ENCODE measurements around the gene FLOT1.
"Not testable (repeated sequence)": the region's sequence is repeated elsewhere in the genome, so short reads cannot be mapped to it uniquely, and the experiment has no call there.

Gene FLOT1

GRCh38 chr6:30767158-30767943 lies 24.9 kb upstream of the FLOT1 start:
- DNase-seq (ENCODE audit: low read depth in 2 of 2) = no peak

DNA sequence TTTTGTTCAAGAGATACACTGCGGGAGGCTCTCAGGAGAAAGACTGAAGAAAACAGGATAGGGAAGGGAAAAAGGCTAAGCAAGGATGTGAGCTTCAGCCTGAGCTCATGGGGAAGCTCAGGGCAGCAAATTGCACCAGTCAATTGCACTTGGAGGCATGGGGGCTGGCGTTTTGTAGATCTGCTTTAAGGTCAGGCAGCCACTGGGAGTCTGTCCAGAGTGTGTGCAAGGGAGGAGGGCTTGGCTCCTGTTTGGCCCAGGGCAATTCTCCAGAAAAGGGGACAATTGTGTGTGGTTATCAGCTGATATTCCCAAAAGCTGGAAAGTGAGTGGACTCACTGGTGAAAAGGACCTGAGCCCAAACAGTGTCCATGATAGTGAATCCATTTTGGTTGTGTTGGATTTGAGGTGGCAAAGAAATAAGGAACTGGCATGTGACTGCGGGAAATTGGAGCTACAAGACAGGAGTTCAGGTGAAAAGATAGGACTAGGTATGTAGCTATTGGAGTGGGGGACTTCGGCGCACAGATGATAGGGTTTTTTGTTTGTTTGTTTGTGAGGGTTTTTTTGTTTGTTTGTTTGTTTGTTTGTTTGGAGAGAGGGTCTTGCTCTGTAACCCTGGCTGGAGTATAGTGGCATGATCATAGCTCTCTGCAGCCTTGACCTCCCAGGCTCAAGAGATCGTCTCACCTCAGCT lies 24.1 kb upstream of the FLOT1 start:
- DNase-seq (ENCODE audit: low read depth in 2 of 2) = no peak

DNA sequence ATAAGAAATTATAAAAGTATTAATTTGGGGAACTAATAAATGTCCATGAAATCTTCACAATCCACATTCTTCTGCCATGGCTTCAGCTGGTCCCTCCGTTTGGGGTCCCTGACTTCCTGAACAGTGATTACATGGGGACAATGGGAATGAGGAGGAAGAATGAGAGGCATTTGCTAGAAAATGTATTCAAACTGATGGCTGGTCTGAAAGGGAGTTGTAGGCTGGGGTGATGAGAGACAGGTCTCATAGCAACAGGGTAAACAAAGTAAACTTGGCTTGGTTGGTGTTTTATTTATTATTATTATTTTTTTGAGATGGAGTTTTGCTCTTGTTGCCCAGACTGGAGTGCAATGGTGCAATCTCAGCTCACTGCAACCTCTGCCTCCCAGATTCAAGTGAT lies 23.0 kb upstream of the FLOT1 start:
- DNase-seq (ENCODE audit: low read depth in 2 of 2) = not testable (repeated sequence)

GRCh38 chr6:30764490-30765043 lies 22.1 kb upstream of the FLOT1 start:
- not testable (repeated sequence) for DNase-seq (ENCODE audit: low read depth in 2 of 2)

DNA sequence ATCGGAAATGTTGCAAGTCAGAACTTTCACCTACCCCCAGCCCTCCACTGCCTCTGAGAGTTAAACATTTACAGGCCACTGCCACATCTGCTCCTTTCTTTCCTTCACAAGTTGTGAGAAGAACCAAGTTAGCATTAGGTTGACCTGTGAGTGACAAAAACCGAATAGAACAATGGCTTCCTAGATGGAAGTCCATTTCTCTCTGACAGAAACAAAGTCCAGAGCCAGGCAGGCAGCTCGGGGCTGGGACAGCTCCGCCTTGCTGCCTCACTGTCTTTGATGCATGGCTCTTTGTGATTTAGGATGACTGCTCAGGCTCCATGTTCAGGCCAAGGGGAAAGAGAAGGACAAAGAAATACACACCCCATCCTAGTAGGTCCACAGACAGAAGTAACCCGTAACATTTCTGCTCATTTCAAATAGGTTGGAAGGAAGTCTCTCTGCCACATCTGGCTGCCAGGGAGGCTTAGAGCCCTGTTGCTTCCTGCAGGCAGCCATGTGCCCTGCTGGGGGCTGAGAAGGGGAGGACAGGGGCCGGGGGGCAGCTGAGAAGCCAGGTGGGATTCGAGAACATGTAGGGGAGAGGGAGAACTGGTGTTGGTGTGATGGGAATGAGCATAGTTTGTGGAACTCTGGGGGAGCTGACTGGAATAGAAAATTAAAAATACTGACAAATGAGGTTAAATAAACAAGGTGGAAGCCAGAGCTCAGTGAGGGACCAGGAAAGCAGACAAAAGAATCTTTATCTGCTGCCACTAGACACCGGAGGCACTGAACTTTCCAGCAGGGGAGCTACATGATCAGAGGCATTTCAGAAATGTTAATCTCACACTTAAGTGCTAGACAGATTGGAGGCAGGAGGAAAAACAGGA lies 21.4 kb upstream of the FLOT1 start:
- no peak for DNase-seq (ENCODE audit: low read depth in 2 of 2)

DNA sequence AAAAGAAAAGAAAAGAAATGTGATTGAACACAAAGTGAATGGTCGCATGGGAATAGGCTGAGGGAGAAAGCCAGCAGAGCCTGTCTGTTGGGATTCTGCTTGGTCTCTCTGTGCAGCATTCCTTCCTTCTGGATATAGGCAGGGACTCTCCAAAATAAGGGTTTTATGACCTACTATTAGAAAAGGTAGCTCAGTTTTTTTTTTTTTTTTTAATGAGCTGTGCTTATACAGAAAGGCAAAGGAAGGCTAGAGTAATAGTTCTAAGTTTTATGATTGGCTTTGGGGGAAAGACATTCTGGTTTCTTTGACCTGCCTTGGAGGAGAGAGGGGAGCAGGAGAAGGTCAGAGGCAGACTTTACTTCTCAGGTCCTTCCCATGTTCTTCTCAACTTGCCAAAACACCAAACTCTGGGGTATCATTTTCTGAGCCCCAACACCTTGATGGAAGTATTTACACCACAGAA lies 20.7 kb upstream of the FLOT1 start:
- no peak for DNase-seq (ENCODE audit: low read depth in 2 of 2)

- no peak for DNase-seq (ENCODE audit: low read depth in 2 of 2)
Measured at GRCh38 chr6:30761791-30762429, 19.4 kb upstream of the FLOT1 start.

- DNase-seq (ENCODE audit: low read depth in 2 of 2) = no peak
Measured at GRCh38 chr6:30760549-30760948, 18.1 kb upstream of the FLOT1 start.

DNA sequence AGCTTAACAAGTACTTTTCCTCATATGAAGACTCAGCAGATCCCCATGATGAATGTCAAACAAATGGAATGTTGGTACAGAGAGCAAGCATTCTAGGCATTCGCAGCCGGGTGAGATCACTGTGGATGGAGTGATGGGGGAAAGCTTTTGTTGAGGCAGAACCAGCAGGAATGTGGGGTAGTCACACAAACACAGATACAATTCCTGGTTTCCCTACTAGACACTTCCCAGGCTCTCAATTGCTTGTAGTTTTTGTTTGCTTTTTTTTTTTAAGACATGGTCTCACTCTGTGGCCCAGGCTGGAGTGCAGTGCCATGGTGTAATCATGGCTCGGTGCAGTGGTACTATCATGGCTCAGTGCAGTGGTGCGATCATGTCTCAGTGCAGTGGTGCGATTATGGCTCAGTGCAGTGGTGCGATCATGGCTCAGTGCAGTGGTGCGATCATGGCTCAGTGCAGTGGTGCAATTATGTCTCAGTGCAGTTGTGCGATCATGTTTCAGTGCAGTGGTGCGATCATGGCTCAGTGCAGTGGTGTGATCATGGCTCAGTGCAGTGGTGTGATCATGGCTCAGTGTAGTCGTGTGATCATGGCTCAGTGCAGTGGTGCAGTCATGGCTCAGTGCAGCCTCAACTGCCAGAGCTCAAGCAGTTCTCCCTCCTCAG lies 17.2 kb upstream of the FLOT1 start:
- DNase-seq (ENCODE audit: low read depth in 2 of 2) = peak; percentile 92

DNA sequence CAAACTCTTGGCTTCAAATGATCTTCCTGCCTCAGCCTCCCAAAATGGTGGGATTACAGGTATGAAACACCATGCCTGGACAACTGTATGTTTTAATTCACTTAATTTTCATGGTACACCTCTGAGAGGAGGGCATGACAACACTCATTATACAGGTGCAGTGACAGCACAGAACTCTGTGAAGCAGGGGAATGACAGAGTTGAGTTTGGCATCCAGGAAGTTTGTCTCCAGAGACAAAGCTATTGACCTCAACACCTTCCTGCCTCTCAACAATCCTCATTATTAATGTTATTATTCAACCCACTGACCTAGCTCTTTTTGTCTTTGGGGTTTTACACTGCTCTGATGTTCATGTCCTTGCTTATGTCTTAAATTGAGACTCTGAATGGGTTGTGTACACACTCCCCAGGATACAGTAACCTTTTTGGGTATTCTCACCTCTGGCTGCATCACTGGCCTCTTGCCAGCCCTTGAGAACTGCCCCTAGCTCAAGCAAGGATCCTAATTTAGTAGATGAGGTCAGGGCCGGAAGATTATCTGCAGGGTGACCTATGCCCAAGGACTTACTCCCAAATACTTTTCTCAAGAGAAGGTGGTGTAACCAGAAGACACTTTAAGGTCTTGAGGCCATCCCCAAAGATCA lies 14.9 kb upstream of the FLOT1 start:
- DNase-seq (ENCODE audit: low read depth in 2 of 2) = no peak

GRCh38 chr6:30756405-30757003 lies 14.0 kb upstream of the FLOT1 start:
- DNase-seq (ENCODE audit: low read depth in 2 of 2) = not testable (repeated sequence)

DNA sequence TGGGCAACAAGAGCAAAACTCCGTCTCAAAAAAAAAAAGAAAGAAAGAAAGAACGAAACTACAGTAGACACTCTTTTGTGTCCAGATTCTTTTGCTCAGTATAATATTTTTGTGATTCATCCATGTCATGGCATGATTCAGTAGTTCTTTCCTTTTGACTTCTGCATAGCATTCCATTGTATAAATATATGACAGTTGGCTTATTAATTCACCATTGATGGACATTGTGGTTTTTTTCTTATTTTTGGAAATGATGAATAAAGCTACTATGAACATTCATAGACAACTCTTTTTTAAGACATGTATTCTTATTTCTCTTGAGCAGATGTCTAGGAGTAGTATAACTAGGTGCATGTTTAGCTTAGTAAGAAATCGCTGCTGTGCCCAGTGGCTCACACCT lies 12.1 kb upstream of the FLOT1 start:
- no peak for DNase-seq (ENCODE audit: low read depth in 2 of 2)

GRCh38 chr6:30752157-30752927 lies 9.9 kb upstream of the FLOT1 start:
- DNase-seq (ENCODE audit: low read depth in 2 of 2) = peak; percentile 99

DNA sequence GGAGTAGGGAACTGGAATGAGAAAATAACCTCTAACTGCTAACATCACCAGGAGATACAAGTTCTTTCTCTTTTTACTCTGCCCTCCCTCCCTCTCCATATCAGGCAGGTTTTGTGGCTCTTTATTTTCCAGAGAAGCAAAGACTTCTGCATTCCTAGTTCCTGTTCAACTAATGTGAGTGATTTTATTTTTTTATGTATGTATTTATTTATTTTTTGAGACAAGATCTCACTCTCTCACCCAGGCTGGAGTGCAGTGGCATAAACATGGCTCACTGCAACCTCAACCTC lies 7.8 kb upstream of the FLOT1 start:
- DNase-seq (ENCODE audit: low read depth in 2 of 2) = no peak

- DNase-seq (ENCODE audit: low read depth in 2 of 2) = no peak
Measured at GRCh38 chr6:30749554-30750378, 7.3 kb upstream of the FLOT1 start.

DNA sequence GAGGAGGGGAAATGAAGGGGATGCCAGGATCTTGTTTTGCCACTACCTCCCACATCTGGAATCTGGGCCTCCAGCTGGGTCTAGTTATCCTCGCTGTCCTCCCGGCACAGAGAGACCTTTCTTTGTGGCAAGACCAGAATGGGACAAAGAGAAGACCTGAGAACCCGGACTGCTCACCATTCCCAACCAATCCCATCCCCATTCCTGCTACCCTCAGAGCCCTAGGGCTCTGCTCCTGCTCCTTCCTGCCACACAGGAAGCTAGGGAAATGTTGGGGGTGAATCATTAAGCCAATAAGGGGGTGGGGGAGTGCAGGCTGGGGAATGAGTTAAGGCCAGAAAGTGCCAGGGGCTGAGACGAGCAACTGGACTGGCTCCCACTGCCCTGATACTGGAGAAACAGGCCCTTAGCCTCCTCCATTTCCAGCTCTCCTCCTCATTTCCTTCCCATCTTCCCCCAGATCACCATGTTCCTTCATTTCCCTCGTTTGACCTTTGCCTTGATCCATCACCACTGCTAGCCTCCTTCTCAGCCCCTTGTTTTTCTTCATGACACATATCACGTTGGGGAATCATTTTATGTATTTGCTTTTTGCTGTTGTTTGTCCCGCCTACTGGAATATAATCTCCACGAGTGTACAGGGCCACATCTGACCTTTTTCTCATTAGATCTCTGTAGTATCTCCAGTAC lies 6.5 kb upstream of the FLOT1 start:
- no peak for DNase-seq (ENCODE audit: low read depth in 2 of 2)

GRCh38 chr6:30747902-30748769 lies 5.6 kb upstream of the FLOT1 start:
- no peak for DNase-seq (ENCODE audit: low read depth in 2 of 2)
